HEK293 (cell line): ENCODE data around the gene KCP.
A peak's percentile ranks its signal among the peaks of the same experiment; 100 is the strongest.

Experiments
- CTCF ChIP-seq: fragments of 450-650 bp; formaldehyde crosslinking; IDR thresholded peaks from 2 replicates; pipeline ENCODE4 v1.5.1; 2016; ENCODE audit warnings: missing biosample characterization, missing genetic modification characterization
- ELK4 ChIP-seq: IDR thresholded peaks from 2 replicates; pipeline ENCODE4 v1.6.1; 2011; ENCODE audit warnings: mild to moderate bottlenecking, low read depth, low read length, borderline replicate concordance
- KLF7 ChIP-seq: fragments of 450-650 bp; formaldehyde crosslinking; IDR thresholded peaks from 2 replicates; pipeline ENCODE4 v1.5.1; 2016; ENCODE audit warnings: missing biosample characterization, missing genetic modification characterization, borderline replicate concordance
- PRDM1 ChIP-seq: fragments of 450-650 bp; formaldehyde crosslinking; IDR thresholded peaks from 2 replicates; pipeline ENCODE4; 2016; ENCODE audit warnings: missing biosample characterization, missing genetic modification characterization
- YY1 ChIP-seq: fragments of 450-650 bp; formaldehyde crosslinking; IDR thresholded peaks from 2 replicates; pipeline ENCODE4 v1.5.1; 2018; ENCODE audit warnings: missing biosample characterization, missing genetic modification characterization
- ZBTB10 ChIP-seq: fragments of 450-650 bp; formaldehyde crosslinking; IDR thresholded peaks from 2 replicates; pipeline ENCODE4 v1.5.1; 2016; ENCODE audit warnings: missing biosample characterization, missing genetic modification characterization
- ZBTB17 ChIP-seq: fragments of 450-650 bp; formaldehyde crosslinking; IDR thresholded peaks from 2 replicates; pipeline ENCODE4 v1.5.1; 2016; ENCODE audit warnings: missing biosample characterization, missing genetic modification characterization
- ZBTB48 ChIP-seq: fragments of 450-650 bp; formaldehyde crosslinking; IDR thresholded peaks from 2 replicates; pipeline ENCODE4 v1.5.1; 2016; ENCODE audit warnings: missing biosample characterization, missing genetic modification characterization
- ZNF114 ChIP-seq: fragments of 450-650 bp; formaldehyde crosslinking; IDR thresholded peaks from 2 replicates; pipeline ENCODE4 v1.5.0; 2017; ENCODE audit warnings: missing biosample characterization, missing genetic modification characterization
- ZNF16 ChIP-seq: fragments of 450-650 bp; formaldehyde crosslinking; IDR thresholded peaks from 2 replicates; pipeline ENCODE4 v1.5.1; 2016; ENCODE audit warnings: low read depth, missing biosample characterization, missing genetic modification characterization
- ZNF2 ChIP-seq: fragments of 450-650 bp; formaldehyde crosslinking; IDR thresholded peaks from 2 replicates; pipeline ENCODE4 v1.5.1; 2016; ENCODE audit warnings: missing biosample characterization, missing genetic modification characterization
- ZNF223 ChIP-seq: fragments of 450-650 bp; formaldehyde crosslinking; IDR thresholded peaks from 2 replicates; pipeline ENCODE4 v1.5.1; 2016; ENCODE audit warnings: missing biosample characterization, missing genetic modification characterization
- ZNF266 ChIP-seq: fragments of 450-650 bp; formaldehyde crosslinking; IDR thresholded peaks from 2 replicates; pipeline ENCODE4 v1.5.1; 2016; ENCODE audit warnings: missing biosample characterization, missing genetic modification characterization, low read depth
- ZNF302 ChIP-seq: fragments of 450-650 bp; formaldehyde crosslinking; IDR thresholded peaks from 2 replicates; pipeline ENCODE4 v1.5.1; 2016; ENCODE audit warnings: missing biosample characterization, missing genetic modification characterization, low read depth
- ZNF335 ChIP-seq: fragments of 450-650 bp; formaldehyde crosslinking; conservative IDR thresholded peaks from 2 replicates; pipeline ENCODE4 v1.5.1; 2016; ENCODE audit warnings: missing biosample characterization, missing genetic modification characterization
- ZNF398 ChIP-seq: fragments of 450-650 bp; formaldehyde crosslinking; IDR thresholded peaks from 2 replicates; pipeline ENCODE4 v1.5.1; 2017; ENCODE audit warnings: missing biosample characterization, missing genetic modification characterization
- ZNF544 ChIP-seq: fragments of 450-650 bp; formaldehyde crosslinking; IDR thresholded peaks from 2 replicates; pipeline ENCODE4 v1.5.0; 2017; ENCODE audit warnings: missing biosample characterization, missing genetic modification characterization
- ZNF571 ChIP-seq: fragments of 450-650 bp; formaldehyde crosslinking; IDR thresholded peaks from 2 replicates; pipeline ENCODE4 v1.5.0; 2017; ENCODE audit warnings: missing biosample characterization, missing genetic modification characterization
- ZNF639 ChIP-seq: fragments of 450-650 bp; formaldehyde crosslinking; IDR thresholded peaks from 2 replicates; pipeline ENCODE4 v1.5.1; 2016; ENCODE audit warnings: missing biosample characterization, missing genetic modification characterization
- ZNF670 ChIP-seq: fragments of 450-650 bp; formaldehyde crosslinking; IDR thresholded peaks from 2 replicates; pipeline ENCODE4 v1.5.1; 2016; ENCODE audit warnings: missing biosample characterization, missing genetic modification characterization, low read depth
- ZNF768 ChIP-seq: fragments of 450-650 bp; formaldehyde crosslinking; IDR thresholded peaks from 2 replicates; pipeline ENCODE4 v1.5.1; 2018; ENCODE audit warnings: missing biosample characterization, mild to moderate bottlenecking, missing genetic modification characterization
- ZSCAN16 ChIP-seq: fragments of 450-650 bp; formaldehyde crosslinking; IDR thresholded peaks from 2 replicates; pipeline ENCODE4 v1.5.1; 2016; ENCODE audit warnings: missing biosample characterization, missing genetic modification characterization
- TF ChIP-seq, protein P1 (sequence below): fragments of 450-650 bp; formaldehyde crosslinking; IDR thresholded peaks from 2 replicates; pipeline ENCODE4 v1.5.1; 2016; ENCODE audit warnings: missing biosample characterization, missing genetic modification characterization
- TF ChIP-seq, protein P2 (sequence below): fragments of 450-650 bp; formaldehyde crosslinking; IDR thresholded peaks from 2 replicates; pipeline ENCODE4; 2016; ENCODE audit warnings: missing biosample characterization, missing genetic modification characterization
- TF ChIP-seq, protein P3 (sequence below): fragments of 450-650 bp; formaldehyde crosslinking; IDR thresholded peaks from 2 replicates; pipeline ENCODE4 v1.5.1; 2016; ENCODE audit warnings: missing biosample characterization, missing genetic modification characterization

Gene KCP

GRCh38 chr7:128869138-128869943 is 41.2 kb downstream of the KCP start (continued):
- TF ChIP-seq ZBTB10 (tag by site-specific recombination) = peak; percentile 27; the same call in 1 of the 2 replicates
- no peak for TF ChIP-seq ZNF670 (tag by site-specific recombination)
- no peak for TF ChIP-seq PRDM1 (tag by site-specific recombination)
- TF ChIP-seq, protein P1, sequence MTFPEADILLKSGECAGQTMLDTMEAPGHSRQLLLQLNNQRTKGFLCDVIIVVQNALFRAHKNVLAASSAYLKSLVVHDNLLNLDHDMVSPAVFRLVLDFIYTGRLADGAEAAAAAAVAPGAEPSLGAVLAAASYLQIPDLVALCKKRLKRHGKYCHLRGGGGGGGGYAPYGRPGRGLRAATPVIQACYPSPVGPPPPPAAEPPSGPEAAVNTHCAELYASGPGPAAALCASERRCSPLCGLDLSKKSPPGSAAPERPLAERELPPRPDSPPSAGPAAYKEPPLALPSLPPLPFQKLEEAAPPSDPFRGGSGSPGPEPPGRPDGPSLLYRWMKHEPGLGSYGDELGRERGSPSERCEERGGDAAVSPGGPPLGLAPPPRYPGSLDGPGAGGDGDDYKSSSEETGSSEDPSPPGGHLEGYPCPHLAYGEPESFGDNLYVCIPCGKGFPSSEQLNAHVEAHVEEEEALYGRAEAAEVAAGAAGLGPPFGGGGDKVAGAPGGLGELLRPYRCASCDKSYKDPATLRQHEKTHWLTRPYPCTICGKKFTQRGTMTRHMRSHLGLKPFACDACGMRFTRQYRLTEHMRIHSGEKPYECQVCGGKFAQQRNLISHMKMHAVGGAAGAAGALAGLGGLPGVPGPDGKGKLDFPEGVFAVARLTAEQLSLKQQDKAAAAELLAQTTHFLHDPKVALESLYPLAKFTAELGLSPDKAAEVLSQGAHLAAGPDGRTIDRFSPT = peak; percentile 51
- TF ChIP-seq ZNF302 (tag by site-specific recombination) = no peak
- TF ChIP-seq ZNF768 (tag by site-specific recombination) = no peak
- peak; percentile 86 for TF ChIP-seq ZNF335 (tag by site-specific recombination)
- TF ChIP-seq, protein P2, sequence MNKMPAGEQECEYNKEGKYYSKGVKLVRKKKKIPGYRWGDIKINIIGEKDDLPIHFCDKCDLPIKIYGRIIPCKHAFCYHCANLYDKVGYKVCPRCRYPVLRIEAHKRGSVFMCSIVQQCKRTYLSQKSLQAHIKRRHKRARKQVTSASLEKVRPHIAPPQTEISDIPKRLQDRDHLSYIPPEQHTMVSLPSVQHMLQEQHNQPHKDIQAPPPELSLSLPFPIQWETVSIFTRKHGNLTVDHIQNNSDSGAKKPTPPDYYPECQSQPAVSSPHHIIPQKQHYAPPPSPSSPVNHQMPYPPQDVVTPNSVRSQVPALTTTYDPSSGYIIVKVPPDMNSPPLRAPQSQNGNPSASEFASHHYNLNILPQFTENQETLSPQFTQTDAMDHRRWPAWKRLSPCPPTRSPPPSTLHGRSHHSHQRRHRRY = no peak
- TF ChIP-seq KLF7 (tag by site-specific recombination) = peak; percentile 26; the same call in 1 of the 2 replicates
- TF ChIP-seq ZNF2 (tag by site-specific recombination) = 0 out of 2 replicates have a peak, but pooled peaks have one; percentile 29
- TF ChIP-seq ZNF266 (tag by site-specific recombination) = no peak
- TF ChIP-seq ZNF571 (tag by site-specific recombination) = no peak
- TF ChIP-seq ZSCAN16 = no peak
- peak; percentile 36; the same call in 1 of the 2 replicates for TF ChIP-seq CTCF (tag by site-specific recombination)
- TF ChIP-seq ZNF544 (tag by site-specific recombination) = no peak
- TF ChIP-seq, protein P3, sequence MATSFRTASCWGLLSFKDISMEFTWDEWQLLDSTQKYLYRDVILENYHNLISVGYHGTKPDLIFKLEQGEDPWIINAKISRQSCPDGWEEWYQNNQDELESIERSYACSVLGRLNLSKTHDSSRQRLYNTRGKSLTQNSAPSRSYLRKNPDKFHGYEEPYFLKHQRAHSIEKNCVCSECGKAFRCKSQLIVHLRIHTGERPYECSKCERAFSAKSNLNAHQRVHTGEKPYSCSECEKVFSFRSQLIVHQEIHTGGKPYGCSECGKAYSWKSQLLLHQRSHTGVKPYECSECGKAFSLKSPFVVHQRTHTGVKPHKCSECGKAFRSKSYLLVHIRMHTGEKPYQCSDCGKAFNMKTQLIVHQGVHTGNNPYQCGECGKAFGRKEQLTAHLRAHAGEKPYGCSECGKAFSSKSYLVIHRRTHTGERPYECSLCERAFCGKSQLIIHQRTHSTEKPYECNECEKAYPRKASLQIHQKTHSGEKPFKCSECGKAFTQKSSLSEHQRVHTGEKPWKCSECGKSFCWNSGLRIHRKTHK (tag by site-specific recombination) = no peak
- no peak for TF ChIP-seq ZNF16 (tag by site-specific recombination)
- TF ChIP-seq ZNF223 (tag by site-specific recombination) = no peak
- TF ChIP-seq YY1 (tag by site-specific recombination) = no peak
- TF ChIP-seq ZBTB17 (tag by site-specific recombination) = peak; percentile 47; the same call in 1 of the 2 replicates
- peak; percentile 74 for TF ChIP-seq ZNF398 (tag by site-specific recombination)
- TF ChIP-seq ZBTB48 (tag by site-specific recombination) = peak; percentile 87
- no peak for TF ChIP-seq ZNF639 (tag by site-specific recombination)
- TF ChIP-seq ELK4 = no peak
- TF ChIP-seq ZNF114 = no peak
